Endothelial cell of umbilical vein (primary cell): ENCODE measurements around the gene ARFRP1. TPM values are rescaled to one million over a fixed set of nuclear protein-coding genes. Genes with fewer than 3 reads are reported as not detected.

Source experiments
- BruUV-seq: library from RNA; stranded (reverse); fragments of 400-500 nt; replicated peaks from 2 replicates; lab custom pipeline; 2021; lab: Mats Ljungman, UMichigan
- CTCF ChIA-PET: fragments of 300-600, 350-600 bp; sonication (Branson Sonifier 250); formaldehyde crosslinking; loops from one replicate; lab custom pipeline; 2021; ENCODE audit warnings: antibody characterized with exemption, inconsistent platforms; lab: Charles Lee
- POLR2A ChIA-PET: fragments of 300-600, 350-600 bp; sonication (Branson Sonifier 250); formaldehyde crosslinking; loops from one replicate; lab custom pipeline; 2021; ENCODE audit warnings: antibody characterized with exemption, inconsistent platforms; lab: Charles Lee
- DNase-seq: peaks from one replicate; pipeline ENCODE4 v3.0.0-alpha.2; 2011; ENCODE audit warnings: low read depth, low spot score
- FAIRE-seq: peaks from 2 replicates; lab custom pipeline; 2011; peaks lifted over from hg19 to GRCh38; lab: Jason Lieb, UNC
- H2AFZ ChIP-seq: 2 replicates; pipeline ENCODE4 v1.6.0; 2012; ENCODE audit warnings: low read depth, low read length, control low read depth, inconsistent platforms
- H3K27ac ChIP-seq: 2 replicates; pipeline ENCODE4 v1.5.1; 2011; ENCODE audit warnings: low read depth, mild to moderate bottlenecking, control low read depth, low read length, moderate library complexity; ENCODE audit not compliant: insufficient read depth
- H3K27me3 ChIP-seq, 2 experiments: 2 replicates each; pipeline versions ENCODE4 v1.6.0 to v1.6.1; 2011; ENCODE audit warnings: low read length in 2 of 2, mixed read lengths in 1 of 2; ENCODE audit not compliant: control insufficient read depth in 2 of 2, insufficient read depth in 2 of 2
- H3K36me3 ChIP-seq, 2 experiments: 2 replicates in 1 of 2; 3 replicates in 1 of 2; pipeline ENCODE4 v1.5.1; 2011; ENCODE audit warnings: low read length in 2 of 2, mild to moderate bottlenecking in 1 of 2, moderate library complexity in 1 of 2; ENCODE audit not compliant: control insufficient read depth in 2 of 2, insufficient read depth in 2 of 2; ENCODE audit errors: extremely low read depth in 1 of 2
- H3K4me1 ChIP-seq: 3 replicates; pipeline ENCODE4 v1.5.1; 2011; ENCODE audit warnings: mild to moderate bottlenecking, low read length; ENCODE audit not compliant: control insufficient read depth, insufficient read depth; ENCODE audit errors: extremely low read depth
- H3K4me2 ChIP-seq: 2 replicates; pipeline ENCODE4 v1.6.1; 2011; ENCODE audit warnings: low read length, control low read depth, mixed read lengths; ENCODE audit not compliant: insufficient read depth
- H3K4me3 ChIP-seq, 3 experiments: fragments of 200-600 bp in 1 of 3; sonication (generic), shearing (Covaris generic) in 1 of 3; replicated peaks in 1 of 3; 2 replicates each; pipeline ENCODE4 v1.5.1; 2011 to 2016; ENCODE audit warnings: control low read depth in 3 of 3, low read length in 3 of 3, mild to moderate bottlenecking in 2 of 3, inconsistent platforms in 1 of 3, low read depth in 1 of 3, moderate library complexity in 1 of 3; ENCODE audit not compliant: insufficient read depth in 1 of 3
- H3K79me2 ChIP-seq: 2 replicates; pipeline ENCODE4 v1.6.0; 2012; ENCODE audit warnings: low read length, inconsistent platforms; ENCODE audit not compliant: control insufficient read depth, insufficient read depth
- H3K9ac ChIP-seq: replicated peaks from 2 replicates; pipeline ENCODE3; 2011; ENCODE audit warnings: low read length, control low read depth; ENCODE audit not compliant: insufficient read depth; ENCODE audit errors: extremely low read depth
- H3K9me1 ChIP-seq: replicated peaks from 3 replicates; pipeline ENCODE4 v1.6.0; 2011; ENCODE audit warnings: mild to moderate bottlenecking, low read length; ENCODE audit not compliant: control insufficient read depth, insufficient read depth; ENCODE audit errors: extremely low read depth
- H3K9me3 ChIP-seq: replicated peaks from 2 replicates; pipeline ENCODE4 v1.5.1; 2012; ENCODE audit warnings: low read length, inconsistent platforms; ENCODE audit not compliant: control insufficient read depth, insufficient read depth
- H4K20me1 ChIP-seq: replicated peaks from 2 replicates; pipeline ENCODE3; 2011; ENCODE audit warnings: mild to moderate bottlenecking, low read length; ENCODE audit not compliant: control insufficient read depth, insufficient read depth; ENCODE audit errors: extremely low read depth
- CTCF ChIP-seq, 2 donors: IDR thresholded peaks; 1 replicate in 1 of 2; 2 replicates in 1 of 2; pipeline ENCODE4 v1.5.1; 2011; ENCODE audit warnings: low read length in 2 of 2, mild to moderate bottlenecking in 2 of 2, moderate library complexity in 2 of 2, control low read depth in 1 of 2, inconsistent platforms in 1 of 2, low read depth in 1 of 2; ENCODE audit not compliant: insufficient read depth in 1 of 2; ENCODE audit errors: extremely low read depth in 1 of 2
- EZH2 ChIP-seq: IDR thresholded peaks from 2 replicates; pipeline ENCODE4 v1.6.1; 2012; ENCODE audit warnings: borderline replicate concordance, low read depth, mild to moderate bottlenecking, moderate library complexity, low read length, inconsistent platforms; ENCODE audit not compliant: severe bottlenecking
- FOS ChIP-seq: IDR thresholded peaks from 2 replicates; pipeline ENCODE4 v1.6.1; 2011; ENCODE audit warnings: mild to moderate bottlenecking, low read length, moderate library complexity, borderline replicate concordance; ENCODE audit not compliant: insufficient read depth
- GATA2 ChIP-seq: IDR thresholded peaks from 2 replicates; pipeline ENCODE4 v1.7.0; 2011; ENCODE audit warnings: low read depth, mild to moderate bottlenecking, moderate library complexity, mixed read lengths, low read length; ENCODE audit not compliant: insufficient read length, insufficient read depth
- JUN ChIP-seq: IDR thresholded peaks from 2 replicates; pipeline ENCODE4 v1.6.1; 2011; ENCODE audit warnings: borderline replicate concordance, low read depth; ENCODE audit not compliant: insufficient read length, insufficient read depth
- POLR2A ChIP-seq: IDR thresholded peaks from 2 replicates; pipeline ENCODE4 v1.6.1; 2012; ENCODE audit warnings: low read depth, mild to moderate bottlenecking, control low read depth, low read length
- dilution Hi-C: fragments of 300-500 bp; cut with MboI; formaldehyde crosslinking; loops from one replicate; pipeline ENCODE4 v1.15.0; 2019; ENCODE audit warnings: low sequenced_read_pairs; ENCODE audit not compliant: extremely low pct_ligation_motif_present
- intact Hi-C: fragments of 100-400 bp; cut with micrococcal nuclease; formaldehyde crosslinking; loops from one replicate; pipeline ENCODE4 v1.10.0; 2022
- polyA plus RNA-seq, 4 experiments: library from polyadenylated mRNA; depleted of rRNA in 3 of 4; stranded (reverse) in 3 of 4; unstranded in 1 of 4; fragments of >200 nt; gene quantifications; 2 replicates each; pipeline versions ENCODE4 v1.2.1 to v1.2.3, GENCODE V29; 2011 to 2012; ENCODE audit warnings: missing spikeins in 1 of 4
- total RNA-seq: library from RNA; stranded (reverse); gene quantifications from 2 replicates; pipeline ENCODE4 v1.2.3, GENCODE V29; 2021
- TF ChIP-seq, protein P1 (sequence below): IDR thresholded peaks from 2 replicates; pipeline ENCODE4 v1.6.1; 2011; ENCODE audit not compliant: insufficient read depth, insufficient read length

ARFRP1 gene
- total and polyA plus RNA-seq, 2 donors (not counting 3 experiments of a cell fraction or from before 2014, with no cell fraction given), result 48.7 to 51.6 TPM

DNA sequence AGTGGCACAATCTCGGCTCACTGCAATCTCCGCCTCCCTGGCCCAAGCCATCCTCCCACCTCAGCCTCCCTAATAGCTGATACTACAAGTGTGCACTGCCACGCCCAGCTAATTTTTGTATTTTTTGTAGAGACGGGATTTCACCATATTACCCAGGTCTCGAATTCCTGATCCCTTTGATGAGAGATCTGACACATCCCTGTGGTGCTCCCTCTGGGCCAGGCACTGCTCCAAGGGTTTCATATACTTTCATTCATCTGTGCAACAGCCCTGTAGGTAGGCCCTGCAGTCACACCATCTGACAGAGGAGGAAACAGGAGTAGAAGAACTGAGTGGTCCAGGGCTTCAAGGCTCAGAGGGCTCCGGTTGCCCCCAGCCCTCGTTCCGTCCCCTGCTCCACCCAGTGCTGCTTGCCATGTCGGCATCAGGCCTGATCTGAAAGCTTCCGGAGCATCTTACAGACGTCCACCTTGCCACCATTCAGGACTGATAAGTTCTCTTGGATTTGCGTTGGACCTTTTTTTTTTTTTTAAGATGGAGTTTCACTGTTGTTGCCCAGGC lies 3.4 kb upstream of the ARFRP1 start:
- dilution Hi-C loops (no loop called here), intact Hi-C loops (no loop called here)
- Histone ChIP-seq H3K79me2 (peaks cover 85% of the 10 kb centered on the region), H3K4me3 (no peak overlapping the region), H3K9me1 (no peaks in the 10 kb centered on the region), H3K27me3 (no peaks in the 10 kb centered on the region), H3K27ac (no peak overlapping the region), H3K36me3 (peaks cover 10 to 14% of the 10 kb centered on the region in 2 experiments), H3K9ac (no peak overlapping the region), H3K4me1 (peaks cover 14% of the 10 kb centered on the region), H3K4me2 (no peak overlapping the region), H2AFZ (no peak overlapping the region), H3K9me3 (no peaks in the 10 kb centered on the region), H4K20me1 (no peaks in the 10 kb centered on the region)
- no peak for FAIRE-seq
- DNase-seq, result no peak
- POLR2A ChIA-PET, result no interaction called here
- TF ChIP-seq, protein P1, sequence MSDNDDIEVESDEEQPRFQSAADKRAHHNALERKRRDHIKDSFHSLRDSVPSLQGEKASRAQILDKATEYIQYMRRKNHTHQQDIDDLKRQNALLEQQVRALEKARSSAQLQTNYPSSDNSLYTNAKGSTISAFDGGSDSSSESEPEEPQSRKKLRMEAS, result no peak
- TF ChIP-seq CTCF (IDR thresholded peaks at IDR 0.05; ENCODE audit: extremely low read depth in 1 of 2, insufficient read depth in 1 of 2, low read depth in 1 of 2, low read length in 2 of 2) (no peak), POLR2A (no peak), EZH2 (no peak), FOS (no peak), JUN (no peak), GATA2 (no peak)
- no TSS peak for BruUV-seq
- CTCF ChIA-PET, result interaction anchor here (1.5 kb wide), 1 partner anchor 70 kb away, joined by 4 read pairs; no protein-coding TSS in a partner anchor
